Neutrophil (primary cell): ENCODE results near the gene CACNA1A.
"Not testable (repeated sequence)": the region's sequence is repeated elsewhere in the genome, so short reads cannot be mapped to it uniquely, and the experiment has no call there.

Experiments used
- H3K27ac ChIP-seq: fragments of 200-600 bp; sonication (generic); 2 replicates; pipeline ENCODE4 v1.5.1; 2016; ENCODE audit warnings: mild to moderate bottlenecking, moderate library complexity
- H3K27me3 ChIP-seq: fragments of 200-600 bp; sonication (generic); 2 replicates; pipeline ENCODE4 v1.6.0; 2016; ENCODE audit warnings: mild to moderate bottlenecking
- H3K36me3 ChIP-seq: fragments of 200-600 bp; sonication (generic); 2 replicates; pipeline ENCODE4 v1.5.1; 2017
- H3K4me1 ChIP-seq, 2 experiments: fragments of 200-600 bp in 1 of 2; sonication (generic) in 1 of 2; 1 replicate in 1 of 2; 2 replicates in 1 of 2; pipeline versions ENCODE4 v1.5.1 to v1.6.1; 2013 to 2016; ENCODE audit warnings: low read depth in 1 of 2, low read length in 1 of 2, mild to moderate bottlenecking in 1 of 2, moderate library complexity in 1 of 2; ENCODE audit not compliant: control insufficient read depth in 1 of 2, insufficient read depth in 1 of 2
- H3K4me3 ChIP-seq, 2 experiments: fragments of 200-600 bp in 1 of 2; sonication (generic) in 1 of 2; 1 replicate in 1 of 2; 2 replicates in 1 of 2; pipeline ENCODE4 v1.5.1; 2013 to 2016; ENCODE audit warnings: low read depth in 1 of 2, low read length in 1 of 2, mild to moderate bottlenecking in 1 of 2, moderate library complexity in 1 of 2
- H3K9me3 ChIP-seq: fragments of 200-600 bp; sonication (generic); 2 replicates; pipeline ENCODE4 v1.5.1; 2016
- TF ChIP-seq, protein P1 (sequence below): fragments of 200-600 bp; sonication (generic); IDR thresholded peaks from 2 replicates; pipeline ENCODE4 v1.5.1; 2016; ENCODE audit warnings: antibody characterized with exemption

Gene CACNA1A

DNA sequence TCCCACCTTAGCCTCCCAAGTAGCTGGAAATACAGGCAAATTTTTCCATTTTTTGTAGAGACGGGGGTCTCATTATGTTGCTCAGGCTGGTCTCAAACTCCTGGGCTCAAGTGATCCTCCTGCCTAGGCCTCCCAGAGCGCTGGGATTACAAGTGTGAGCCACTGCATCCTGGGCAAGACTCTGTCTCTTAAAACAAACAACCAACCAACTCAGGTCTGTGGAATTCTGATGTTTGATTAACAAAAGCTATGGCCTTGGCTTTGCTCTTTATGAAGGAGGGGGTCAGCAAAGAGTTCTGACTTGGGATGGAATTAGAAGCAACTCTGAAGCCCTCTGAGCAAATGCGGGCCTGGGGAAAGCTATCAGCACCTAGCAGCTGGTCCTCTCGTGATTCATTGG is 238.4 kb downstream of the CACNA1A start:
- TF ChIP-seq, protein P1, sequence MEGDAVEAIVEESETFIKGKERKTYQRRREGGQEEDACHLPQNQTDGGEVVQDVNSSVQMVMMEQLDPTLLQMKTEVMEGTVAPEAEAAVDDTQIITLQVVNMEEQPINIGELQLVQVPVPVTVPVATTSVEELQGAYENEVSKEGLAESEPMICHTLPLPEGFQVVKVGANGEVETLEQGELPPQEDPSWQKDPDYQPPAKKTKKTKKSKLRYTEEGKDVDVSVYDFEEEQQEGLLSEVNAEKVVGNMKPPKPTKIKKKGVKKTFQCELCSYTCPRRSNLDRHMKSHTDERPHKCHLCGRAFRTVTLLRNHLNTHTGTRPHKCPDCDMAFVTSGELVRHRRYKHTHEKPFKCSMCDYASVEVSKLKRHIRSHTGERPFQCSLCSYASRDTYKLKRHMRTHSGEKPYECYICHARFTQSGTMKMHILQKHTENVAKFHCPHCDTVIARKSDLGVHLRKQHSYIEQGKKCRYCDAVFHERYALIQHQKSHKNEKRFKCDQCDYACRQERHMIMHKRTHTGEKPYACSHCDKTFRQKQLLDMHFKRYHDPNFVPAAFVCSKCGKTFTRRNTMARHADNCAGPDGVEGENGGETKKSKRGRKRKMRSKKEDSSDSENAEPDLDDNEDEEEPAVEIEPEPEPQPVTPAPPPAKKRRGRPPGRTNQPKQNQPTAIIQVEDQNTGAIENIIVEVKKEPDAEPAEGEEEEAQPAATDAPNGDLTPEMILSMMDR, result no peak
- Histone ChIP-seq H3K9me3 (no peaks in the 10 kb centered on the region), H3K27ac (no peak overlapping the region), H3K4me1 (no peaks in the 10 kb centered on the region), H3K36me3 (no peaks in the 10 kb centered on the region), H3K4me3 (no peak overlapping the region), H3K27me3 (peaks cover 4% of the 10 kb centered on the region)

DNA sequence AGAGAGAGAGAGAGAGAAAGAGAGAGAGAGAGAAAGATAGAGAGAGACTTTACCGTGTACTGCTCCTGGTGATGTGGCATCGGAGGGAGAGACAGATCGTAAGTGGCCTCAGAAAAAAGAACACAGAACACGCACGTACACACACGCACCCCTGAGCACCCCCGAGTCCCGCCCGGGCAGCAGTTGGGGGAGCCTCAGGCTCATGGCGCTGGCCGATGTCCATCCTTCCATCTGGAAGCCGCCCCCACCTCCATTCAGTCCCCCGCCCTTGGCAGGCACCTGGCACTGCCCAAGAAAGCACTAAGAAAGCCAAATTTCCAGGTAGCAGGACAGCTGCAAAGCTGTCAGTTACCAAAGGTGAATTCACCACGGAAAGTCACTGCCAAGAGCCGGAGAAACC is 239.1 kb downstream of the CACNA1A start:
- Histone ChIP-seq H3K27ac (no peak overlapping the region), H3K36me3 (no peaks in the 10 kb centered on the region), H3K9me3 (no peaks in the 10 kb centered on the region), H3K27me3 (peaks cover 4% of the 10 kb centered on the region), H3K4me3 (no peak overlapping the region), H3K4me1 (no peaks in the 10 kb centered on the region)
- TF ChIP-seq, protein P1, result no peak

DNA sequence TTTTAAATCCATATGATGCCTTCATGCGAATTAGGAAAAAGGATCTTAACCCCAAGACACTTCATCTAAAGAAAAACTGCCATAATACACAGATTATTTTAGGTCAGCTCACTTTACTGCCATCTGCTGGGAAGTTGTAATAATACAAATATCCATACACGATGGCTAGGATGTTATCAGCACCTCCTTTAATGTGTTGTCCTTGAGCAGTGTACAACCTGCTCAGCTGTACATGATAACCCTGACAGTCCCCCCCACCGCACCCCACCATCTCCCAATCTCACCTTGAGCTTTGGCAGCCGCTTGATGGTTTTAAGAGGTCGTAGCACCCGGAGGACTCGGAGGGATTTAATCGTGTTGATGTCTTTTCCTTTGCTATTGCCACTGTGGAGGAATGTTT is 243.8 kb downstream of the CACNA1A start:
- no peaks in the 10 kb centered on the region for H3K36me3 ChIP-seq
- TF ChIP-seq, protein P1, result peak; percentile 24
- H3K4me3 ChIP-seq, result no peak overlapping the region
- no peaks in the 10 kb centered on the region for H3K4me1 ChIP-seq
- H3K27ac ChIP-seq, result no peak overlapping the region
- peaks cover 10% of the 10 kb centered on the region for H3K27me3 ChIP-seq
- no peaks in the 10 kb centered on the region for H3K9me3 ChIP-seq

DNA sequence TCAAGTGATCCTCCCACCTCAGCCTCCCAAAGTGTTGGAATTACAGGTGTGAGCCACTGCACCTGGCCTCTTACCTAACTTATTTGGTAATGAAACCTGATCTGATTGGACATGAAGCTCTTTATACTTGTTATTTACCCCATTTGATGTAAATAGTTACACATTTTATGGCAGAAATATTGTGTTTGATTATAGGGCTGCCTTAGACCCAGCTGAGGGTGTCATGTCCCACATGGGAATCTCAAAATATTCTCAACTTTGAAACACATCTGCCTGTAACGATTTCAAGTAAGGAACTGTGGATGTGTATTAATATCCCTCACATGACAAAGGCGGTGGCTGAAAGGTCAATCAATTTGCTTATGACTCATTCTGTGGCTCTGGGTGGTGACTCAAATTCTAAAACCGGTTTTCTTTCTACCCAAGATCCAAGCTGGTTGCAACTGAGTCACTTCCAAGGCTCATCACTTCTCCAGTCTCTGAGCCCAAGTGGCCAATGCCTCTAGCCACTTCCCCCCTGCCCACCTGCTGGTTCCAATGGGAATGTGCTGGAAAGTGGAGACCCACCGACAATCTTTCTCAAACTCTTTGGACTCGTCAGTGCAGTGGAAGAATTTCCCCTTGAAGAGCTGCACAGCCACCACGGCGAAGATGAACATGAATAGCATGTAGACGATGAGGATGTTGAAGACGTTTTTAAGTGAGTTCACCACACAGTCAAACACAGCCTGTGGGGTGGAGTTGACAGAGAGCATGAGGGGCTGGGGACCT is 245.2 kb downstream of the CACNA1A start:
- H3K4me1 ChIP-seq, result no peaks in the 10 kb centered on the region
- H3K27me3 ChIP-seq, result peaks cover 18% of the 10 kb centered on the region
- TF ChIP-seq, protein P1, result no peak
- H3K27ac ChIP-seq, result no peak overlapping the region
- no peaks in the 10 kb centered on the region for H3K9me3 ChIP-seq
- H3K4me3 ChIP-seq, result no peak overlapping the region
- H3K36me3 ChIP-seq, result no peaks in the 10 kb centered on the region

DNA sequence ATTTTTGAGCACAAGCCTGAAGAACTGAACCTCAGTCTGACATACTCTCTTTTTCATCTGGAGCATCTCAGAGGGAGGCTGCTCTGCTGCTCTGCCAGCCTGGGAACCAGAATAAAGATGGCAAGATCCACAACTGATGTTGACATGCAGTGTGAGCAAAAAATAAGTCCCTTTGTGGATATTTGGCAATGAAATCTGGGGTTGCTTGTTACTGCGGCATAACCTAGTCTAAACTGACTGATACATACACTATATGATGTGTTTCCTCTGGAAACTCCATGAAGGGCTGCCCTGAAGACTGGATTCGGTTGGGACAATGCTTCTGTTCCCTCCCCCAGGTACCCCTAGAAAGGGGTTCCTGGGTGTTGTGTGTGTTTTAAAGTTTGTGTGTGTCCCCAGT is 249.4 kb downstream of the CACNA1A start:
- H3K27me3 ChIP-seq, result peaks cover 15% of the 10 kb centered on the region
- H3K36me3 ChIP-seq, result no peaks in the 10 kb centered on the region
- no peaks in the 10 kb centered on the region for H3K4me1 ChIP-seq
- TF ChIP-seq, protein P1, result no peak
- no peaks in the 10 kb centered on the region for H3K9me3 ChIP-seq
- H3K27ac ChIP-seq, result no peak overlapping the region
- H3K4me3 ChIP-seq, result no peak overlapping the region

DNA sequence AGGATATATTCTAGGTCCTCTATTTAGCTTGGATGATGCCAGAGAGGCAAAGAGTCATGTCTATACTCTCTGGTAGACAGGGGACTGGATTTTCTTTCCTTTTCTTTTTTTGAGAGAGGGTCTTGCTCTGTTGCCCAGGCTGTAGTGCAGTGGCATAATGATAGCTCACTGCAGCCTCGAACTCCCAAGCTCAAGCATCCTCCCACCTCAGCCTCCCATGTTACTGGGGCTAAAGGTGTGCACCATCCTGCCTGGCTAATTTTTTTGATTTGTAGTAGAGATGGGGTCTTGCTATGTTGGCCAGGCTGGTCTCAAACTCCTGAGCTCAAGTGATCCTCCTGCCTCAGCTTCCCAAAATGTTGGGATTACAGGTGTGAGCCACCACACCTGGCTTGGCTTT is 249.9 kb downstream of the CACNA1A start:
- not testable (repeated sequence) for H3K4me1 ChIP-seq

More for the DNA sequence above, 249.9 kb downstream of the CACNA1A start:
- H3K36me3 ChIP-seq, H3K4me3 ChIP-seq, H3K27ac ChIP-seq, H3K9me3 ChIP-seq: not testable (repeated sequence)
- H3K27me3 ChIP-seq, result peaks cover 15% of the 10 kb centered on the region
